HG03565 (cell line): ENCODE data around the gene LTB4R2.
A peak's percentile ranks its signal among the peaks of the same experiment; 100 is the strongest.
"Not testable (repeated sequence)": the region's sequence is repeated elsewhere in the genome, so short reads cannot be mapped to it uniquely, and the experiment has no call there.

Experiments
- ATAC-seq: cut with Tn5 transposase; IDR thresholded peaks from one replicate; pipeline ENCODE4 v1.9.1; 2021; ENCODE audit warnings: mild to moderate bottlenecking, moderate library complexity; ENCODE audit not compliant: unreplicated experiment

The LTB4R2 gene

GRCh38 chr14:24338843-24339242 is 28.9 kb downstream of the LTB4R2 start:
- no peak for ATAC-seq

GRCh38 chr14:24339284-24340151 is 29.6 kb downstream of the LTB4R2 start, which contains the start of gene RIPK3:
Gene RIPK3 (minus strand): TSS chr14:24339991. CDS start chr14:24339826, 165 bp downstream.
- peak; percentile 82 for ATAC-seq

DNA sequence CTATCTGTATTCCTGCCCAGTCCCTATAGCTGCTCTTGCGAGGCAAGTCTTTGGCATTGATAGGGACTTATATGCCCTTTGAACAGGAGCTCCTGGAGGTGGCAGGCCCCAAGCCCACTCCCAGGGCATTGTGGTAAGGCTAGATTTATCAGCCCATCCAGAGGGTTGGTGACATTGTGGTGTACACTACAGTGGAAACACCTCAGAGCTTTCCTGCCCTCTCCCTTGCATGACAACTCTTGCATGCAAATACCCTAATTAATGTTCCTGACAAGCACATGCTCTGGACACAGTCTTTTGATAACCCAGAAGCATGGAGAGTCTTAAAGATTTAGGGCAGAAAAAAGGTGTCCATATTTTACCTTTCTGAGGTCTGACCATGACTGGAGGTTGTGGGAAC is 30.7 kb downstream of the LTB4R2 start:
- no peak for ATAC-seq

DNA sequence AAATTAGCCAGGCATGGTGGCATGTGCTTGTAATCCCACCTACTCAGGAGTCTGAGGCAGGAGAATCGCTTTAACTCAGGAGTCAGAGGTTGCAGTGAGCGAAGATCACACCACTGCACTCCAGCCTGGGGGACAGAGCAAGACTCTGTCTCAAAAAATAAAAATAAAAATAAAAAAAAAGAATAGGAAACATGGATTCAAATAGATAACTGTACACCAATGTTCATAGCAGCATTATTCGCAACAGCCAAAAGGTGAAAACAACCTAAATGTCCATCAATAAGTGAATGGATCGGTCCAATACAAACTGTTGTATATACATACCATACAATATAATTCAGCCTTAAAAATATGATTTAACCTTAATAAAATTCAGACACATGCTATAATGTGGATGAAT is 32.9 kb downstream of the LTB4R2 start:
- ATAC-seq: no peak

DNA sequence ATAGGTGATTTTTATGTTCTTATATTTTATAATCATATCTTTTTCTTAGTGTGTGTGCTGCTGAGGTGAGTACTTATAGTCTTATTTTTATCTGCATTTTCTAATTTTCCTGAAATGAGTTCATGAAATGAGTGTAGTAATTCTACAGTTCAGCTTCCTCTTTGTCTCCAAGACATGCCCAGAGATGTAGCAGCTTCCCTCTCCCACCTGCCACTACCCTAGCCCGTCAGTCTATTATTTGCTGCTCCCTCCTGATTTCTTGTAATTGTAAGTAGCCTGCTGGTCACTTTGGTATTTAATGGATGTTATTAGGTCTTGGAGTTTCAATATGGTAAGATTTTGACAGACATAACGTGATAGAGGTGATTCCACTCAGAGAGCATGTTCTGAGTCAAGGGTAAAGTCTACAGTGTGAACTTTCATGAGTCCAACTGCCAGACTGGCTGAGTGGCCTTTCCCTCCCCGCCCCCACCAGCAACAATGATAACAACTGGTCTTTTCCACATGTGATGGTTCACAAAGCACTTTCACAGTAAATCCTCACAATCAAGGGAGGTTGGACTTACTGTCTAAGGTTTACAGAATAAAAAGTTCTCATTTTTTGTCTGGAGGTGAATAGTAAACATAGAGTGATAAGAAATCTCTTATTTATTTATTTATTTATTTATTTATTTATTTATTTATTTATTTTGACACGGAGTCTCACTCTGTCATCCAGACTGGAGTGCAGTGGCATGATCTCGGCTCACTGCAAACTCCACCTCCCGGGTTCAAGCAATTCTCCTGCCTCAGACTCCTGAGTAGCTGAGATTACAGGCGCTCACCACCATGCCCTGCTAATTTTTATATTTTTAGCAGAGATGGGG is 34.1 kb downstream of the LTB4R2 start:
- no peak for ATAC-seq

DNA sequence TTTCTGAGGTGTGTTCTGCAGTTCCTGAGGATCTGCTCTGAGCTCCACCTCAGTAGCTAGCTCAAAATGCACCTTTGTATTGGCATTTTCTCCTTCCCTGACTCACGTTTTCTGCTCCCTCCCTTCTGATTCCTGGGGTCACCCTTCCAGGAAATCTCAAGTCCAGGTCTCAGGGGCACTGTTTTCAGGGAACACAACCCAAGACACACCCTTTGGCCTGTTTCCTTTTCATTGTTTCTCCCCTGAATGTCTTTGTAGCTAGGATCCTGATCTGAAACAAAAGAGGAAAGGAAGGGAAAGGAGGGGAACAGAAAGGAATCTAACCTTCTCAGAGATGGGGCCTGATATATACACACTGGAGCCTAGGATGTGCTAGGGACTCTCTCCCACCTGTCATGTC is 37.2 kb downstream of the LTB4R2 start:
- no peak for ATAC-seq

DNA sequence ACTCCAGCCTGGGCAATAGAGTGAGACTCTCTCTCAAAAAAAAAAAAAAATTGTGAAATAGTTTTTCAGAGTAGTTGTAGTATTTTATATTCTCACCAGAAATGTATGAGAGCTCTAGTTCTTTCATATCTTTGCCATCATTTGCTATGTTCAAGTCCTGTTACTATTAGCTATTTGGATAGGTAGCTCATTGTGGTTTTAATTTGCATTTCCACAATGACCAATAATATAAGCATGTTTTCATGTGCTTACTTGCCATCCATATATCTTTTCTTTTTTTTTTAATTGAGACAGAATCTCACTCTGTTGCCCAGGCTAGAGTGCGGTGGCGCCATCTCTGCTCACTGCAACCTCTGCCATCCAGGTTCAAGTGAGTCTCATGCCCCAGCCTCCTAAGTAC is 38.2 kb downstream of the LTB4R2 start:
- ATAC-seq: no peak

DNA sequence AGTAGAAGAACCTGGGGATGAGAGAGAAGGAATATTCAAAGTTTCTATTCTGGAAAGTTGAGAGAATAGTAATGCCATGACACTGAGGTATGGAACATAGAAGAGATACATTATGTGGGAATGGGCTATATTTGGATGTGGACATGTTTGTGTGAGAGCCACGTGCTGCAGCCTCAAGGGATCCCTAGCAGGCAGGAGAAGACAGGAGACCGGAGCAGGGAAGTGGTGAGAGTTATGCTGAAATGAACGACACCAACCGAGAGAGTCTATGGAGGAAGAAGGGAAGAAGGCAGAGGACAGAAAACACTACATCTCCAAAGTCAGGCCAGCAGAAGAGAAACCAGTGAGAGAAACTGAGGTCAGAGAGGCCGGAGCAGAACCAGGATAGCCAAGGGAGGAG is 39.8 kb downstream of the LTB4R2 start:
- ATAC-seq: no peak

DNA sequence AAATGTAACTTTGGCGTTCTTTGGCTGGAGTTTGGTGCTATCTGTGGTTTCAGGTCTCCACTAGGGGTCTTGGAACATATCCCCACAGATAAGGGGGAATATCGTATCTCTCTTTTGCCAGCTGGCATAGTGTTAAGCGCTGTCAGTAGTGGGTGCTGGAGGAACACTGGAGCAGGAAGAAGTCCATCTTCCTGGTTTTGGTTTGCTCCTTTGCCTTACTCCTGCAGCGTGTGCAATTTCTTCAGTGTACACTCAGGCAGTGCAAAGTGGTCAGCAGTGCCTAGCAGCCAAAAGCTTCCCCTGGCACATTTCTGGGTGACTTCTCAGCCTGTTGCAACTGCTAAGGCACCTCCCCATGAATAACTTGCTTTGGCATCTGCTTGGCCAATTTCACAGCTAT is 41.6 kb downstream of the LTB4R2 start:
- no peak for ATAC-seq

- no peak for ATAC-seq
These were observed 43.9 kb downstream of the LTB4R2 start for GRCh38 chr14:24353559-24354481.

- ATAC-seq: not testable (repeated sequence)
These were observed 44.5 kb downstream of the LTB4R2 start for GRCh38 chr14:24354482-24354825.

DNA sequence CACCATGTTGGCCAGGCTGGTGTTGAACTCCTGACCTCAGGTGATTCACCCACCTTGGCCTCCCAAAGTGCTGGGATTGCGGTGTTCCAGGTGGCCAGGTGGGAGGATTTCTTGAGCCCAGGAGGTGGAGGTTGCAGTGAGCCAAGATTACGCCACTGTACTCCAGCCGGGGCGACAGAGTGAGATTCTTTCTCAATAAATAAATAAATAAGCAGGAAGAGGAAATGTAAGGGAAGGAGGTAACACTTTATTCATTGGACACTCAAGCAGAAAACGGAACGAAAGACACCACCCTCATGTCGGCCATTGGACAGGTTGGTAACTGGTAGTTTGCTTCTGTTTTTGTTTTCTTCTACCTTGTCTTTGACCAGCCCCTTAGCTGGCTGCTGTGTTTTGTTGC is 45.1 kb downstream of the LTB4R2 start:
- ATAC-seq: no peak

GRCh38 chr14:24356208-24356607 is 46.3 kb downstream of the LTB4R2 start:
- no peak for ATAC-seq

- ATAC-seq: no peak
These were observed 50.3 kb downstream of the LTB4R2 start for GRCh38 chr14:24360281-24360680.

- ATAC-seq: no peak
These were observed 51.4 kb downstream of the LTB4R2 start for GRCh38 chr14:24361326-24361725.
